AG09309 (cell line): Measurements from ENCODE around the gene AGAP9.
"Not testable (repeated sequence)": the region's sequence is repeated elsewhere in the genome, so short reads cannot be mapped to it uniquely, and the experiment has no call there.

ENCODE experiments used
- DNase-seq: peaks from one replicate; pipeline ENCODE4 v3.0.0-alpha.2; 2010; ENCODE audit warnings: low read depth
- H3K4me3 ChIP-seq: 2 replicates; pipeline ENCODE4 v1.5.1; 2011; ENCODE audit warnings: mild to moderate bottlenecking, low read depth, low read length, moderate library complexity; ENCODE audit not compliant: control insufficient read depth
- TF ChIP-seq, protein P1 (sequence below): IDR thresholded peaks from 2 replicates; pipeline ENCODE4 v1.5.1; 2011; ENCODE audit warnings: mild to moderate bottlenecking, low read depth, low read length, inconsistent platforms; ENCODE audit not compliant: insufficient read depth, control insufficient read depth; ENCODE audit errors: missing control alignments

The AGAP9 gene

GRCh38 chr10:47457528-47457820 is 66.0 kb downstream of the AGAP9 start:
- DNase-seq: no peak
- TF ChIP-seq, protein P1, sequence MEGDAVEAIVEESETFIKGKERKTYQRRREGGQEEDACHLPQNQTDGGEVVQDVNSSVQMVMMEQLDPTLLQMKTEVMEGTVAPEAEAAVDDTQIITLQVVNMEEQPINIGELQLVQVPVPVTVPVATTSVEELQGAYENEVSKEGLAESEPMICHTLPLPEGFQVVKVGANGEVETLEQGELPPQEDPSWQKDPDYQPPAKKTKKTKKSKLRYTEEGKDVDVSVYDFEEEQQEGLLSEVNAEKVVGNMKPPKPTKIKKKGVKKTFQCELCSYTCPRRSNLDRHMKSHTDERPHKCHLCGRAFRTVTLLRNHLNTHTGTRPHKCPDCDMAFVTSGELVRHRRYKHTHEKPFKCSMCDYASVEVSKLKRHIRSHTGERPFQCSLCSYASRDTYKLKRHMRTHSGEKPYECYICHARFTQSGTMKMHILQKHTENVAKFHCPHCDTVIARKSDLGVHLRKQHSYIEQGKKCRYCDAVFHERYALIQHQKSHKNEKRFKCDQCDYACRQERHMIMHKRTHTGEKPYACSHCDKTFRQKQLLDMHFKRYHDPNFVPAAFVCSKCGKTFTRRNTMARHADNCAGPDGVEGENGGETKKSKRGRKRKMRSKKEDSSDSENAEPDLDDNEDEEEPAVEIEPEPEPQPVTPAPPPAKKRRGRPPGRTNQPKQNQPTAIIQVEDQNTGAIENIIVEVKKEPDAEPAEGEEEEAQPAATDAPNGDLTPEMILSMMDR: no peak
- no peak overlapping the region for H3K4me3 ChIP-seq

- TF ChIP-seq, protein P1: no peak
- no peak overlapping the region for H3K4me3 ChIP-seq
- no peak for DNase-seq
These were observed 66.5 kb downstream of the AGAP9 start for GRCh38 chr10:47456794-47457527.

DNA sequence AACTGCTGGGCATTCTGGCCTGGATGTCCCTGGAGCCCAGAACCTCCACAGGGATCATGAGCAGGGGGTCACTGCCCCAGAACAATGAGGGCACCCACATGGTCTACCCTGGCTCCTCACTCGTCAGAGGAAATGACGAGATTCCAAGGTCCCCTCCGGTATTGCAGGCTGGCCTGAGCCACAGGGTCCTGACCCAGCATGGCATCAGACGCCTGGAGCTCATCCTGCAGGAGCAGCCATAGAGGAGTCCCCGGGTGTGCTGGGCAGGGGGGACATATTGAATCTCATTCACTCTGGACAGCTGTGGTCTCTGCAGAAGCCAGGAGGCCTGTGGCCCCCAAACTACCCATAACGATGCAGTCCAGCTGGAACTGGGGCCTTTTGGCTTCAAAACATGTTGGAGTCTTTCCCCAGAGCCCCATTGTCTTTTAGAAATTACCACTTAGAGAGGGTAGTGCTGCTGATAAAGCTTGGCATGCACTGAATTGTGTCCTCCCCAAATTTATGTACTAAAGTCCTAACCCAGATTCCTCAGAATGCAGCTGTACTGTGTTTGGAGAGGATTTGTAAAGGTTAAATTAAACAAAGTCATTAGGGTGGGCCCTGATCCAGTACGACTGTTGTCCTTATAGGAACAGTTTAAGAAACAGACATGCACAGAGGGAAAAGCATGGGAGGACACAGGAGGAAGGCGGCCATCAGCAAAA is 67.2 kb downstream of the AGAP9 start:
- no peak overlapping the region for H3K4me3 ChIP-seq
- DNase-seq: no peak
- TF ChIP-seq, protein P1: no peak

DNA sequence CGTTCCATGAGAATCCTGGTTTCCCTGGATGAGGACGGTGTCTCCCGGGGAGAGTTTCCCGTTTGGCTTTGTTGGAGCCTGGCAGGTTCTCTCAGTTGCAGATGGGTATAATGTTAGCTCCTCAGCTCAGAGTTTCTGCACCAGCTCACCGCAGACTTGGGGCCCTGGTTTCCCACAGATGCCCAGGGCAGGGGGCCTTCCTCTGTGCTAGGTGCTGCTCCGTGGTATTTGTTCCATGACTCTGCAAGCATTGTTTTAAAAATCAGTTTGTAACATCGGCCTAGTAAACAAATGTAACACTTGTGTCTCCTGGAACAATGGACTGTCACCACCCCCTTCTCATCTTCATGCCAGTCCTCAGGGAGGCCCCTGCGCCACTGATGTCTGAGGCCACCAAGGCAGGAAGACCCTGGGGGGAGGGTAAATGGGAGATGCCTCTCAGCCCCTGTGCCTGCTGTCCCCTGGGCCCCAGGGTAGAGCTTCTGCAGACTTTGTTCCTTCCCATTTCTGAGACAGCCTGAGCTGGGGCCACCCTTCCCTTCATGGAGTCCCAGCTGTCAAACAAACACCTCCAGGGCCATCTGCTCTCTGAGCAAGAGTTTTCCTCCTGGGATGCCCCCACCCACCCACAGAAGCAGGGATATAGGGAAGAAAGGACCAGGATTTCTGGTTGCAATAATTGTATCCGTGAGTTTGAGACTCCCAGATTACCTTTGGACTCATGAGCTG is 67.9 kb downstream of the AGAP9 start:
- DNase-seq, H3K4me3 ChIP-seq: not testable (repeated sequence)

DNA sequence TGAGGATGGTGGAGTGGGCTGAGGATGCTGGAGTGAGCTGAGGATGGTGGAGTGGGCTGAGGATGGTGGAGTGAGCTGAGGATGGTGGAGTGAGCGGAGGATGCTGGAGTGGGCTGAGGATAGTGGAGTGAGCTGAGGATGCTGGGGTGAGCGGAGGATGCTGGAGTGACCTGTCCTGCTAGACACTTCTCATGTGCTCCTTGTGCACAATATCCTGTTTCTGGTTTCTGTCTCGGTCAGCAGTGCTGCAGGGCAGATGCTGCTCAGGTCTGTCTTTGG is 68.7 kb downstream of the AGAP9 start:
- TF ChIP-seq, protein P1: no peak
- DNase-seq: no peak
- no peak overlapping the region for H3K4me3 ChIP-seq

- TF ChIP-seq, protein P1: no peak
- H3K4me3 ChIP-seq: no peak overlapping the region
- DNase-seq: no peak
These were observed 69.2 kb downstream of the AGAP9 start for GRCh38 chr10:47454008-47454779.
